Gastroesophageal sphincter (tissue), 4 donors: ENCODE data around the gene FOSL1. TPM values are rescaled to one million over a fixed set of nuclear protein-coding genes. Genes with fewer than 3 reads are reported as not detected.

ENCODE experiments used
- ATAC-seq: fragments of 150-250 bp; one replicate; pipeline ENCODE4 v1.9.1; 2016; ENCODE audit warnings: mild to moderate bottlenecking, moderate library complexity
- H3K27ac ChIP-seq, 4 donors: fragments of 200-600 bp; sonication (generic) in 3 of 4; 1 replicate in 3 of 4; 2 replicates in 1 of 4; pipeline ENCODE4 v1.5.1; 2016 to 2019
- H3K27me3 ChIP-seq: fragments of 200-600 bp; sonication (generic); one replicate; pipeline ENCODE4 v1.5.1; 2019
- H3K36me3 ChIP-seq, 2 donors: fragments of 200-600 bp; sonication (generic); one replicate each; pipeline ENCODE4 v1.5.1; 2019; ENCODE audit warnings: control low read depth in 1 of 2
- H3K4me1 ChIP-seq, 3 donors: fragments of 200-600 bp; sonication (generic); 1 replicate in 2 of 3; 2 replicates in 1 of 3; pipeline ENCODE4 v1.5.1; 2016 to 2019; ENCODE audit warnings: control low read depth in 2 of 3
- H3K4me3 ChIP-seq, 2 donors: fragments of 200-600 bp; sonication (generic); one replicate each; pipeline ENCODE4 v1.5.1; 2019; ENCODE audit warnings: mild to moderate bottlenecking in 1 of 2, moderate library complexity in 1 of 2
- H3K9me3 ChIP-seq, 3 donors: fragments of 200-600 bp; sonication (generic); one replicate each; pipeline ENCODE4 v1.5.1; 2017 to 2019; ENCODE audit warnings: control low read depth in 2 of 3
- CTCF ChIP-seq, 4 experiments: fragments of 200-600 bp in 2 of 4; fragments of 450-650 bp in 2 of 4; sonication (generic) in 1 of 4; IDR thresholded peaks; one replicate each; pipeline ENCODE4 v1.5.1; 2017 to 2019; ENCODE audit warnings: antibody characterized with exemption in 4 of 4, mild to moderate bottlenecking in 2 of 4, moderate library complexity in 2 of 4
- EP300 ChIP-seq: sonication (generic); formaldehyde crosslinking; IDR thresholded peaks from one replicate; pipeline ENCODE4 v1.6.1; 2017; ENCODE audit warnings: antibody characterized with exemption, mild to moderate bottlenecking
- POLR2A ChIP-seq, 2 donors: fragments of 450-650 bp; IDR thresholded peaks; one replicate each; pipeline ENCODE4 v1.6.1; 2017; ENCODE audit warnings: antibody characterized with exemption in 2 of 2, mild to moderate bottlenecking in 2 of 2, moderate library complexity in 1 of 2
- POLR2AphosphoS5 ChIP-seq: sonication (generic); formaldehyde crosslinking; IDR thresholded peaks from one replicate; pipeline ENCODE4 v1.6.1; 2017; ENCODE audit warnings: antibody characterized with exemption
- WGBS, 2 donors: methylation state at CpG; one replicate each; pipeline ENCODE4 v1.1.5; 2018; ENCODE audit warnings: low coverage in 1 of 2; 5-methylcytosine and 5-hydroxymethylcytosine counted together
- total RNA-seq, 4 donors: library from RNA; depleted of rRNA; stranded (reverse); fragments of >200 nt; gene quantifications; one replicate each; pipeline ENCODE4 v1.1.0, GENCODE V29; 2016

Gene FOSL1
- total RNA-seq, 4 donors from 2014 or later: 1.4 to 24.9 (median 4.1) TPM

DNA sequence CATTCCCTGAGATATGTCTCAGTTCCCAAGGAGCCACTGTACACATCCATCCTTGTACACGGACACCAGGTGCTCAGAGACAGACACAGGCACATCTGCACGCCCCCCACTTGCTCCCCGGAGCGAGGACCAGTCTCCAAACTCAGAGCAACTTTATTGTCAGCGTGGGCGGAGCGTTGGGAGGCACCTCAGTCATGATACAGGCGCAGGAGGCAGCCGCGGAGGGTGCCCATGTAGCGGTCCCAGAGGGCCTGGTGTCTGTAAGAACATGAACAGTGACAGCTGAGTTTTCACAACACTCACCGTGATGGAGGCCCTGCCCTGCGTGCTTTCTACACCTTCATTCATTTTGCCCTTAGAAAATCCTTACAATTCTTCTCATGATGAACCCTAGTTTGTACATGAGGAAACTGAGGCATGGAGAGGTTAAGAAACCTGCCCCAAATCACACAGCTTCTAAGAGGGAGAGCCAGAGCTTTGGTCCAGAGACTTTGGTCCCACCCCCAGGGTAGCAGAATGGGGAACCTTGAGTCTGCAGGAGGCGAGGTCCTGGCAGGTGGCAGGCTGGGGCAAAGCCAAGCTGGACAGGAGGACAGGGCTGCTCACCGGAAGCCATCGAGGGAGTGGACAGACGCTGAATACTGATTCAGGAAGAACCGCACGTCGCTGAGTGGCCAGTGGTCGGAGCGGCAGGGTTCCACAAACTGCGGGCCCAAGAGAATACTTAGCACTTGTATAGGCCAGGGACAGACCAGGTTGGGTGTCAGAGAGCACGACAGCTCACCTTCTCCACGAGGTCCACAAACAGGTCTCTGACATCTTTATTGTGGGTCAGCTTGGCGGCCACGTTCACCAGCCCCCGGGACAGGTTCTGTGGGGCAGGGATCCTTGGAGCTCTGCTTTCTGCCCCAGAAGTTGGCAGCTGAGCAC, 16.1 kb downstream of the FOSL1 start:
- Histone ChIP-seq H3K4me3 (no peak overlapping the region), H3K36me3 (peaks cover 0 to 49% of the 10 kb centered on the region in 2 donors), H3K27me3 (no peaks in the 10 kb centered on the region), H3K27ac (peak overlapping the region in 3 of 4 donors; percentile 16 to 65 (median 64)), H3K9me3 (no peaks in the 10 kb centered on the region), H3K4me1 (peaks cover 0 to 39% (median 14%) of the 10 kb centered on the region in 3 donors)
- TF ChIP-seq POLR2AphosphoS5 (no peak), CTCF (IDR thresholded peaks at IDR 0.05) (no peak), EP300 (no peak), POLR2A (IDR thresholded peaks at IDR 0.05) (no peak)
- 40 to 85% methylated on average over 1 to 18 of the region's 28 CpGs for WGBS, 2 donors
- no peak for ATAC-seq

DNA sequence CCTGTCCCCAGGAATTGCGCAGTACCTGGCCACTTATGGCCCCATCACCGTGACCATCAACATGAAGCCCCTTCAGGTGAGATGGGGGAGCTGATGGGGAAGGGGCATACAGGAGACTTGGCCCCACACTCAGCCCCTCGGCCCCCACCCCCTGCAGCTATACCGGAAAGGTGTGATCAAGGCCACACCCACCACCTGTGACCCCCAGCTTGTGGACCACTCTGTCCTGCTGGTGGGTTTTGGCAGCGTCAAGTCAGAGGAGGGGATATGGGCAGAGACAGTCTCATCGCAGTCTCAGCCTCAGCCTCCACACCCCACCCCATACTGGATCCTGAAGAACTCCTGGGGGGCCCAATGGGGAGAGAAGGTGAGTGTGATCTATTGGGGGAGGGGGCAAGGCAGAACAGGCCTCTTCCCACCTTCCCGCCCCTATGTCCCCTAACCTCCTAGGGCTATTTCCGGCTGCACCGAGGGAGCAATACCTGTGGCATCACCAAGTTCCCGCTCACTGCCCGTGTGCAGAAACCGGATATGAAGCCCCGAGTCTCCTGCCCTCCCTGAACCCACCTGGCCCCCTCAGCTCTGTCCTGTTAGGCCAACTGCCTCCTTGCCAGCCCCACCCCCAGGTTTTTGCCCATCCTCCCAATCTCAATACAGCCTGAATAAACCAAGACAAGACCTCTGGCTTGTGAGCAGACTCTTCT, 17.0 kb downstream of the FOSL1 start:
- H3K36me3 ChIP-seq: peaks cover 0 to 49% of the 10 kb centered on the region in 2 donors
- H3K4me1 ChIP-seq: peaks cover 0 to 33% (median 14%) of the 10 kb centered on the region in 3 donors
- no peak overlapping the region for H3K4me3 ChIP-seq
- no peaks in the 10 kb centered on the region for H3K27me3 ChIP-seq
- no peak for ATAC-seq
- TF ChIP-seq POLR2A (IDR thresholded peaks at IDR 0.05) (no peak), POLR2AphosphoS5 (no peak), EP300 (no peak), CTCF (IDR thresholded peaks at IDR 0.05) (no peak)
- H3K9me3 ChIP-seq: no peaks in the 10 kb centered on the region
- WGBS, 2 donors: 86 to 90% methylated on average over 4 to 8 of the region's 13 CpGs
- H3K27ac ChIP-seq: no peak overlapping the region

GRCh38 chr11:65882120-65883057, 17.8 kb downstream of the FOSL1 start:
- WGBS, 2 donors: 93% methylated on average over 5 to 8 of the region's 30 CpGs

More at GRCh38 chr11:65882120-65883057, 17.8 kb downstream of the FOSL1 start:
- Histone ChIP-seq H3K36me3 (peaks cover 0 to 49% of the 10 kb centered on the region in 2 donors), H3K9me3 (no peaks in the 10 kb centered on the region), H3K4me1 (peaks cover 0 to 25% (median 10%) of the 10 kb centered on the region in 3 donors), H3K27me3 (no peaks in the 10 kb centered on the region), H3K4me3 (no peak overlapping the region), H3K27ac (no peak overlapping the region)
- ATAC-seq: no peak
- TF ChIP-seq POLR2A (IDR thresholded peaks at IDR 0.05) (no peak), POLR2AphosphoS5 (no peak), EP300 (no peak), CTCF (IDR thresholded peaks at IDR 0.05) (no peak)
